Measurements from ENCODE around the gene KRT85. TPM values are rescaled to one million over a fixed set of nuclear protein-coding genes. Genes with fewer than 3 reads are reported as not detected.

KRT85 gene
- total and polyA plus RNA-seq, 2 of the 4 experiments (the other 2 are of a cell fraction) = not detected

GRCh38 chr12:52382854-52383253, 15.6 kb upstream of the KRT85 start:
- no peak overlapping the region for H4K8ac ChIP-seq (ENCODE audit: low read depth in 2 of 2, low read length in 2 of 2)
- POLR2A ChIA-PET (ENCODE audit: unreplicated experiment) = no interaction called here
- H3K23ac ChIP-seq (ENCODE audit: low read depth, low read length) = no peak overlapping the region
- no peak overlapping the region for H2AFZ ChIP-seq (replicated peaks; ENCODE audit: low read length, poor library complexity)
- H3K4ac ChIP-seq (ENCODE audit: low read depth, low read length) = no peak overlapping the region
- H3K9ac ChIP-seq (ENCODE audit: low read depth, low read length) = no peak overlapping the region
- H3K56ac ChIP-seq (ENCODE audit: extremely low read depth, insufficient read depth, low read length) = no peak overlapping the region
- no peaks in the 10 kb centered on the region for H3K79me1 ChIP-seq (ENCODE audit: low read depth in 1 of 2, low read length in 2 of 2)
- no peaks in the 10 kb centered on the region for H3K4me1 ChIP-seq (ENCODE audit: control insufficient read depth, insufficient read depth, low read length)
- no peak overlapping the region for H2AK9ac ChIP-seq (replicated peaks; ENCODE audit: low read depth, low read length, poor library complexity)
- H4K20me1 ChIP-seq (ENCODE audit: insufficient read depth, low read length) = no peaks in the 10 kb centered on the region
- H3K27ac ChIP-seq (ENCODE audit: insufficient read depth, low read length) = no peak overlapping the region
- in situ Hi-C loops (cut with MboI; ENCODE audit: low sequenced_read_pairs) = no loop called here
- no peak overlapping the region for H4K91ac ChIP-seq (ENCODE audit: insufficient read depth, low read depth, low read length)
- no peak overlapping the region for H2BK120ac ChIP-seq (ENCODE audit: low read depth, low read length)
- H3K4me2 ChIP-seq (ENCODE audit: low read depth, low read length) = no peak overlapping the region
- H3K27me3 ChIP-seq (ENCODE audit: control insufficient read depth, insufficient read depth, low read length) = peaks cover 53% of the 10 kb centered on the region
- H4K5ac ChIP-seq (ENCODE audit: low read depth, low read length) = no peak overlapping the region
- TF ChIP-seq CHD1 (IDR thresholded peaks at IDR 0.05; ENCODE audit: low read depth, low read length) (no peak), NFE2L2 (IDR thresholded peaks at IDR 0.05; ENCODE audit: low read depth, low read length) (no peak), FOS (IDR thresholded peaks at IDR 0.05; ENCODE audit: low read depth, low read length) (no peak), CEBPB (IDR thresholded peaks at IDR 0.05; ENCODE audit: low read depth, low read length) (no peak), SMC3 (IDR thresholded peaks at IDR 0.05; ENCODE audit: low read depth, low read length) (no peak), RCOR1 (IDR thresholded peaks at IDR 0.05; ENCODE audit: insufficient replicate concordance, low read length) (no peak), RFX5 (IDR thresholded peaks at IDR 0.05; ENCODE audit: low read depth, low read length) (no peak), RAD21 (IDR thresholded peaks at IDR 0.05; ENCODE audit: low read length) (no peak), BHLHE40 (IDR thresholded peaks at IDR 0.05; ENCODE audit: low read depth, low read length) (no peak), USF2 (IDR thresholded peaks at IDR 0.05; ENCODE audit: low read depth, low read length) (no peak), POLR2A (IDR thresholded peaks at IDR 0.05; ENCODE audit: low read depth, low read length) (no peak), CTCF (conservative IDR thresholded peaks at IDR 0.05; ENCODE audit: low read depth, low read length) (no peak), ELK1 (IDR thresholded peaks at IDR 0.05; ENCODE audit: borderline replicate concordance, low read depth, low read length) (no peak), MAZ (IDR thresholded peaks at IDR 0.05; ENCODE audit: borderline replicate concordance, low read depth, low read length) (no peak), MAFK (IDR thresholded peaks at IDR 0.05; ENCODE audit: low read depth, low read length) (no peak), MXI1 (IDR thresholded peaks at IDR 0.05; ENCODE audit: borderline replicate concordance, low read depth, low read length) (no peak)
- DNase-seq = no peak
- CTCF ChIA-PET = no interaction called here
- BruUV-seq (replicated peaks) = no TSS peak
- H3K9me1 ChIP-seq (ENCODE audit: insufficient read depth, low read length) = no peaks in the 10 kb centered on the region
- intact Hi-C loops (cut with micrococcal nuclease) = no loop called here
- H2BK5ac ChIP-seq (ENCODE audit: low read depth, low read length, poor library complexity, severe bottlenecking) = no peak overlapping the region
- dilution Hi-C loops (cut with HindIII; ENCODE audit: low sequenced_read_pairs, unreplicated experiment) = no loop called here
- no peak overlapping the region for H2AK5ac ChIP-seq (ENCODE audit: low read depth, low read length)
- no peaks in the 10 kb centered on the region for H3K9me3 ChIP-seq (ENCODE audit: control insufficient read depth, insufficient read depth, low read length)
- no peak overlapping the region for H2BK15ac ChIP-seq (ENCODE audit: low read depth, low read length)
- no peak overlapping the region for H3K18ac ChIP-seq (ENCODE audit: low read depth, low read length)
- no peak for ATAC-seq (ENCODE audit: low read depth)
- no peaks in the 10 kb centered on the region for H3K36me3 ChIP-seq (ENCODE audit: control insufficient read depth, insufficient read depth, low read length)
- WGBS, 2 experiments (ENCODE audit: extremely low coverage in 2 of 2, insufficient read length in 1 of 2) = no CpG with 5 or more reads among the region's 2 CpGs
- no peak overlapping the region for H3K4me3 ChIP-seq (ENCODE audit: insufficient read depth, low read depth, low read length)
- H3K14ac ChIP-seq (replicated peaks; ENCODE audit: low read depth, low read length) = no peak overlapping the region
- H2BK20ac ChIP-seq (ENCODE audit: low read depth, low read length) = no peak overlapping the region
